H1 (cell line): ENCODE measurements around the gene PARK7. TPM values are rescaled to one million over a fixed set of nuclear protein-coding genes. Genes with fewer than 3 reads are reported as not detected.

Source experiments
- polyA plus RNA-seq, 7 experiments: library from polyadenylated mRNA; depleted of rRNA in 3 of 7; stranded (reverse) in 5 of 7; unstranded in 2 of 7; fragments of >200 nt in 5 of 7; fragments of 200-250 nt in 2 of 7; gene quantifications; 1 replicate in 5 of 7; 2 replicates in 1 of 7; 4 replicates in 1 of 7; pipeline versions ENCODE4 v1.2.1 to v1.2.3, GENCODE V29; 2011 to 2013; ENCODE audit warnings: missing spikeins in 2 of 7, mixed read lengths in 2 of 7
- small RNA-seq: library from polyadenylated mRNA; stranded (forward); fragments of <200 nt; extraction: miRNeasy Mini kit (QIAGEN cat#:217004); gene quantifications from one replicate; pipeline ENCODE3, GENCODE V24; 2013; ENCODE audit not compliant: insufficient read depth
- total RNA-seq: library from RNA; stranded (reverse); fragmentation: NEBNext Ultra II Directional; extraction: Animal tissue kit (Norgen Biotek cat#: 25700); gene quantifications from 2 replicates; pipeline ENCODE4 v1.2.1, GENCODE V29; 2021

The PARK7 gene
- total and polyA plus RNA-seq, 2 of the 8 experiments (the other 6 are each of a cell fraction or from before 2014, with no cell fraction given): 206 to 383 TPM

Small RNA genes within 50 kb of the gene (small RNA-seq; reads per million reads assigned to genes)
- gene RF00019: not detected

Other genes with a start within 250 kb of the PARK7 start
- 36.7 and 41.2 TPM in 2 replicates for gene VAMP3, start 190.4 kb upstream of the PARK7 start, total RNA-seq
- gene VAMP3, start 190.4 kb upstream of the PARK7 start, polyA plus RNA-seq (2011; rRNA removed): 18.2 and 27.9 TPM in 2 replicates
- 9.3 and 9.4 TPM in 2 replicates for gene PER3, start 177.4 kb upstream of the PARK7 start, total RNA-seq
- 8.3 and 8.7 TPM in 2 replicates for gene PER3, start 177.4 kb upstream of the PARK7 start, polyA plus RNA-seq (2011; rRNA removed)
- not detected in 2 replicates for gene UTS2, start 108.6 kb upstream of the PARK7 start, total RNA-seq
- gene UTS2, start 108.6 kb upstream of the PARK7 start, polyA plus RNA-seq (2011; rRNA removed): not detected in 2 replicates
- not detected in 2 replicates for gene TNFRSF9, start 20.9 kb upstream of the PARK7 start, total RNA-seq
- not detected in 2 replicates for gene TNFRSF9, start 20.9 kb upstream of the PARK7 start, polyA plus RNA-seq (2011; rRNA removed)
- 46.1 TPM in 2 replicates for gene ERRFI1, start 64.6 kb downstream of the PARK7 start, total RNA-seq
- 18.2 and 23.4 TPM in 2 replicates for gene ERRFI1, start 64.6 kb downstream of the PARK7 start, polyA plus RNA-seq (2011; rRNA removed)